BE2C (cell line): ENCODE measurements around the gene PTPRH.
"Not testable (repeated sequence)": the region's sequence is repeated elsewhere in the genome, so short reads cannot be mapped to it uniquely, and the experiment has no call there.

Source experiments
- DNase-seq: peaks from one replicate; pipeline ENCODE4 v3.0.0-alpha.2; 2020
- H3K27me3 ChIP-seq: fragments of 250-450 bp; sonication (Bioruptor Pico); 2 replicates; pipeline ENCODE4 v1.5.1; 2020; ENCODE audit warnings: mild to moderate bottlenecking
- H3K36me3 ChIP-seq: fragments of 250-450 bp; sonication (Bioruptor Pico); 2 replicates; pipeline ENCODE4 v1.5.1; 2020; ENCODE audit warnings: mild to moderate bottlenecking
- H3K4me1 ChIP-seq: fragments of 250-450 bp; sonication (Bioruptor Pico); 2 replicates; pipeline ENCODE4 v1.5.1; 2020
- H3K4me3 ChIP-seq: 2 replicates; pipeline ENCODE4 v1.5.1; 2011; ENCODE audit warnings: low read depth, low read length
- H3K9me3 ChIP-seq: fragments of 250-450 bp; sonication (Bioruptor Pico); 2 replicates; pipeline ENCODE4 v1.5.1; 2020
- TF ChIP-seq, protein P1 (sequence below): IDR thresholded peaks from 2 replicates; pipeline ENCODE4 v1.5.1; 2012; ENCODE audit warnings: mild to moderate bottlenecking, low read depth, low read length

PTPRH gene

DNA sequence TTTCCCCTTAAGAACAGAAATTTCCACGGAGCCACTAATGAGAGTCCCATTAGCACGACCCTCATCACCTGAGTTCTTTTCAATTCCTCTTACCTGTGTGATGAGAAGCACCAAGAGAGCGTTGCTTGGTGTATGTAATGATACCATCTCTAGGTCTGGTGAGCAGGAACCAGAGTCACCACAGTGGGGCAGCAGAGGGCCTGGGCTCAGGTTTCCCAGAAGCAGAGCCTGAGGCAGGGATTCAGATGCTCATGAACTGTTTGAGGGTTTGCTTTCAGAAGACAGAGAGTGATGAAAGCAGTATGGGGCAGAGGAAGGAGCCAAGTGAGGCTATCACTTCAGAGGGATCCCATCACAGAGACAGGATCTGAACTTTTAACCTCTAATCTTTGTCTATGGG, 3.1 kb upstream of the PTPRH start:
- no peaks in the 10 kb centered on the region for H3K4me1 ChIP-seq
- TF ChIP-seq, protein P1, sequence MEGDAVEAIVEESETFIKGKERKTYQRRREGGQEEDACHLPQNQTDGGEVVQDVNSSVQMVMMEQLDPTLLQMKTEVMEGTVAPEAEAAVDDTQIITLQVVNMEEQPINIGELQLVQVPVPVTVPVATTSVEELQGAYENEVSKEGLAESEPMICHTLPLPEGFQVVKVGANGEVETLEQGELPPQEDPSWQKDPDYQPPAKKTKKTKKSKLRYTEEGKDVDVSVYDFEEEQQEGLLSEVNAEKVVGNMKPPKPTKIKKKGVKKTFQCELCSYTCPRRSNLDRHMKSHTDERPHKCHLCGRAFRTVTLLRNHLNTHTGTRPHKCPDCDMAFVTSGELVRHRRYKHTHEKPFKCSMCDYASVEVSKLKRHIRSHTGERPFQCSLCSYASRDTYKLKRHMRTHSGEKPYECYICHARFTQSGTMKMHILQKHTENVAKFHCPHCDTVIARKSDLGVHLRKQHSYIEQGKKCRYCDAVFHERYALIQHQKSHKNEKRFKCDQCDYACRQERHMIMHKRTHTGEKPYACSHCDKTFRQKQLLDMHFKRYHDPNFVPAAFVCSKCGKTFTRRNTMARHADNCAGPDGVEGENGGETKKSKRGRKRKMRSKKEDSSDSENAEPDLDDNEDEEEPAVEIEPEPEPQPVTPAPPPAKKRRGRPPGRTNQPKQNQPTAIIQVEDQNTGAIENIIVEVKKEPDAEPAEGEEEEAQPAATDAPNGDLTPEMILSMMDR: peak; percentile 48
- peak; percentile 52 for DNase-seq

DNA sequence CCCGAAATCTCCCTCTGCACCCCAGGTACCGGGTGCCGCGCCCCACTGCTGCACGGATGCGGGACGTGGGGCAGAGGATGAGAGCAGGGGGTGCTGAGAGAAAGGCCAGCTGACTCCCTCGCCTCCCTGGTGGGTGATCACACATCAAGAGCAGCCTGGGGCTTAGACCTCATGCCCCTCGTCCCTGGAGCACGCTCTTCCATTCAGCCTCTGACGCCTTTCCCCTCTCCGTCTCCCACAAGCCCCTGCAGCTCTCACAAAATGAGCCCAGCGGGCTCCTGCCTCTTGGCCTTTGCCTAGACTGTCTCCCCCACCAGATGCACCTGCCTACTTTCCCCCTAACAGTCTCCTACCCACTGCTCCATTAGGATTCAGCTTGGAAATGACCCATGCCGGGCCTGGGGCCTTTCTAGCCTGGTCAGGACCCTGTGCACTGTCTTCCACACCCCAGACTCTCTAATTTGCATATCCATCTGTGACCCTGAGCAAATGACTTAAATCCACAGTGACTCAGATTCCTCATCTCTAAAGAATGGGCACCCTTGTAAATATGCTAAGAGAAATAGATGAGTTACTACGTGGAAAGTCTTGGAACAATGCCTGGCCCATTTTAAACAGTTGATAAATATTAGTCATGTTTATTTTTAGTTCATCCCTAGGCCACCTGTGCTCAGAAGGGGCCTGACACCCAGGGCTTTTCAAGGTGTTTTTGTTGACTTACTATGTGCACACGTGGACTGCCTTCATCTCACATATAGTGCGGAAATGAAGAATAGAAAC, 582 bp upstream of the PTPRH start:
- Histone ChIP-seq H3K36me3 (no peaks in the 10 kb centered on the region), H3K27me3 (no peaks in the 10 kb centered on the region), H3K4me3 (no peak overlapping the region), H3K4me1 (0 out of 2 replicates have a peak, but pooled peaks cover 5% of the 10 kb centered on the region), H3K9me3 (no peaks in the 10 kb centered on the region)
- DNase-seq: no peak
- TF ChIP-seq, protein P1: no peak

More for the DNA sequence above, 3.1 kb upstream of the PTPRH start:
- Histone ChIP-seq H3K36me3 (no peaks in the 10 kb centered on the region), H3K4me3 (no peak overlapping the region), H3K27me3 (no peaks in the 10 kb centered on the region), H3K9me3 (0 out of 2 replicates have a peak, but pooled peaks cover 2% of the 10 kb centered on the region)

DNA sequence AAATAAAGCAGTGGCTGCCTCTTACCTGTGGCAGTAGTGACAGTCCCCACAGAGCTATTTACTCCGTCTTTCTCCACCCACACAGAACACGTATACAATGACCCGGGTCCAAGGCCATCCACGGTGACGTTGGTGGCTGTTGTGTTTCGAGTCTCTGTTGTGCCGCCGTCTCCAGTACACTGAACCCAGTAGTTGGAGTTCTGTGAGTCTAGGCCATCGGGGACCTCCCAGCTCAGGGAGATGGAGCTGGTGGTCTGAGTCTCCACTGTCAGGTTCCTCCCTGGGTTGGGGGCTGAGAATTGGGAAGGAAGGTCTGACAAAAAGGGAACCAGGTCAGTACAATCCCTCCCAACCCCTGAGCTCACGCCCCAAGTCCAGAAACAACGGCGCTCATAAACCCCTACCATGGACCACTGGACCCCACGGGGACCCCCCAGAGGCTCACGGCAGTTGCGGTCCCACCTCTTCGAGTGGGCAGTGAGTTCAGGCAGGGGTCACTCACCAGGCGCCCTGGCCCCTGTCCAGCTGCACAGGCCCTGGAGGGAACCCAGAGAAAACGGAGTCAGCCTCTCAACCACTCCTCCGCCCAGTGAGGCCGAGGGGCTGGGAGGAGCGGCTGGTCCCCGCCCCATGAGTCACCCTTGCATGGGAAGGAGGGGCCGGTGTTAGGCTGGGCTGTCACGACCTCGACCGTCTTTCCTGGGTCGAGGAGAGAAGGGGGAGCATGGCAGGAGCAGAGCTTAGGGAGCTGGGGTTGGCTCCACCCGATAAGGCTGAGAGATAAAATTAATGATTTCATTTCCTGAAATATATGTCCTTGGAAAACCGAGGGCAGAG, 2.4 kb downstream of the PTPRH start:
- peak; percentile 92 for DNase-seq
- Histone ChIP-seq H3K9me3 (no peaks in the 10 kb centered on the region), H3K4me3 (peak overlapping the region; percentile 62), H3K36me3 (no peaks in the 10 kb centered on the region), H3K27me3 (no peaks in the 10 kb centered on the region), H3K4me1 (0 out of 2 replicates have a peak, but pooled peaks cover 5% of the 10 kb centered on the region)
- TF ChIP-seq, protein P1: no peak

DNA sequence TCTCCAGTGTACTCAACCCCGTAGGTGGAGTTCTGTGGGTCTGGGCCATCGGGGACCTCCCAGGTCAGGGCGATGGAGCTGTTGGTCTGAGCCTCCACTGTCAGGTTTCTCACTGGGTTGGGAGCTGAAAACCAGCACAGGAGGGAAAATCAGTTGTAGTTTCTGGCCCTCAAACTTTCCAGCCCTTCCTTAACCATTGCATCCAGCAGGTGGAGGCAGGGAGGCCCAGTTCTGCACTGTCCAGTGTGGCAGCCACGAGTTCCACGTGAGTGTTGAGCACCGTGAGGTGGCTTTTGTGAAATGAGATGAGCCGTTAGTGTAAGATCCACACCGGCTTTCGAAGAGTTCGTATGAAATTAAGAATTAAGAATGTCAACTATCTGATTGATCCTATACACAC, 7.1 kb downstream of the PTPRH start:
- DNase-seq, H3K27me3 ChIP-seq, H3K4me3 ChIP-seq, H3K36me3 ChIP-seq, H3K9me3 ChIP-seq, H3K4me1 ChIP-seq: not testable (repeated sequence)
- TF ChIP-seq, protein P1: peak; percentile 10; the same call in 1 of the 2 replicates

DNA sequence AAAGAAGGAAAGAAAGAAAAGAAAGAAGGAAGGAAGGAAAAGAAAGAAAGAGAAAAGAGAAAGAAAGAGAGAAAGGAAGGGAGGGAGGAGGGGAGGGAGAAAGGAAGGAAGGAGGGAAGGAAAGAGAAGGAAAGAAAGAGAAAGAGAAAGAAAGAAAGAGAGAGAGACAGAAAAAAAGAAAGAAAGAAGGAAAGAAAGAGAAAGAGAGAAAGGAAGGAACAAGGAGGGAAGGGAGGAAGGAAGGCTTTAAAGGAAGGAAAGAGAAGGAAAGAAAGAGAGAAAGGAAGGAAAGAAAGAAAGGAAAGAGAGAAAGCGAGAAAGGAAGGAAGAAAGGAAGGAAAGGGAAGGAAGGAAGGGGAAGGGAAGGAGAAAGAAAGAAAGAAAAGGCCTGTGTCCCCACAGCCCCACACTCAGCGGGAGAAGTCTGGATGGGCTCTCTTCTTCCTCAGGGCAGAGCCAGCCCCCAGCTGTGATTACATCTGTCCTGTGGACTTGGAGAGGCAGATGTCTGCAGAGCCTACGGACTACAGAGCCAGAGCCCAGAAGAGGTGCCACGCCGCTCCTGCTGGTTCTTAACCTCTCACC, 9.6 kb downstream of the PTPRH start:
- Histone ChIP-seq H3K4me1 (no peaks in the 10 kb centered on the region), H3K4me3 (no peak overlapping the region), H3K36me3 (no peaks in the 10 kb centered on the region), H3K9me3 (no peaks in the 10 kb centered on the region), H3K27me3 (no peaks in the 10 kb centered on the region)
- TF ChIP-seq, protein P1: no peak
- no peak for DNase-seq
